CD4-positive, CD25-positive, alpha-beta regulatory T cell (primary cell): ENCODE data around the gene LILRB2. TPM values are rescaled to one million over a fixed set of nuclear protein-coding genes. Genes with fewer than 3 reads are reported as not detected.
"Not testable (repeated sequence)": the region's sequence is repeated elsewhere in the genome, so short reads cannot be mapped to it uniquely, and the experiment has no call there.

ENCODE experiments used
- ATAC-seq, 2 donors: fragments of 150-1000 bp; cut with Tn5 transposase; one replicate each; pipeline ENCODE4 v1.10.0; 2021; ENCODE audit warnings: low read depth in 2 of 2, moderate number of reproducible peaks in 2 of 2, moderate library complexity in 1 of 2
- DNase-seq, 3 donors: peaks; one replicate each; pipeline versions ENCODE4 v3.0.0 to v3.0.0-alpha.2; 2012 to 2022; ENCODE audit warnings: mixed read lengths in 1 of 3
- H3K27ac ChIP-seq: one replicate; pipeline ENCODE4 v1.7.0; 2013; ENCODE audit warnings: mild to moderate bottlenecking, low read length; ENCODE audit not compliant: insufficient read depth, poor library complexity, severe bottlenecking
- H3K27me3 ChIP-seq: one replicate; pipeline ENCODE4 v1.7.0; 2013; ENCODE audit warnings: low read length; ENCODE audit not compliant: control insufficient read depth, insufficient read depth
- H3K36me3 ChIP-seq: one replicate; pipeline ENCODE4 v1.7.0; 2013; ENCODE audit warnings: mild to moderate bottlenecking, low read length, moderate library complexity; ENCODE audit not compliant: control insufficient read depth, insufficient read depth
- H3K4me1 ChIP-seq: 2 replicates; pipeline ENCODE4 v1.7.0; 2013; ENCODE audit warnings: mild to moderate bottlenecking, low read length; ENCODE audit not compliant: insufficient read depth, control insufficient read depth, poor library complexity, severe bottlenecking
- H3K4me3 ChIP-seq: one replicate; pipeline ENCODE4 v1.7.0; 2013; ENCODE audit warnings: low read depth, mild to moderate bottlenecking, low read length, moderate library complexity
- H3K9me3 ChIP-seq, 2 experiments: 1 replicate in 1 of 2; 2 replicates in 1 of 2; pipeline ENCODE4 v1.7.0; 2013; ENCODE audit warnings: low read length in 2 of 2, mild to moderate bottlenecking in 1 of 2, moderate library complexity in 1 of 2; ENCODE audit not compliant: control insufficient read depth in 2 of 2
- H3K27ac Mint-ChIP-seq, 3 donors: one replicate each; pipeline ENCODE4 v1.8.0; 2020 to 2022; ENCODE audit warnings: mild to moderate bottlenecking in 3 of 3, mixed read lengths in 3 of 3, moderate library complexity in 2 of 3
- H3K27me3 Mint-ChIP-seq: one replicate; pipeline ENCODE4 v1.8.0; 2022; ENCODE audit warnings: mild to moderate bottlenecking, mixed read lengths
- H3K36me3 Mint-ChIP-seq: one replicate; pipeline ENCODE4 v1.8.0; 2020; ENCODE audit warnings: mixed read lengths
- H3K4me1 Mint-ChIP-seq, 4 donors: one replicate each; pipeline ENCODE4 v1.8.0; 2020 to 2022; ENCODE audit warnings: mixed read lengths in 4 of 4, mild to moderate bottlenecking in 1 of 4
- H3K4me3 Mint-ChIP-seq, 4 donors: one replicate each; pipeline ENCODE4 v1.8.0; 2020 to 2022; ENCODE audit warnings: mild to moderate bottlenecking in 4 of 4, mixed read lengths in 4 of 4, moderate library complexity in 3 of 4
- H3K9me3 Mint-ChIP-seq, 7 donors: one replicate each; pipeline ENCODE4 v1.8.0; 2020 to 2022; ENCODE audit warnings: mixed read lengths in 7 of 7, mild to moderate bottlenecking in 3 of 7, moderate library complexity in 2 of 7
- polyA plus RNA-seq, 4 donors: library from polyadenylated mRNA; unstranded; fragments of 300-500 nt; fragmentation: Illumina TruSeq; gene quantifications; one replicate each; pipeline ENCODE4 v1.2.3, GENCODE V29; 2021
- total RNA-seq: library from RNA; stranded (reverse); gene quantifications from one replicate; pipeline ENCODE4 v1.2.3, GENCODE V29; 2022

LILRB2 gene
- total and polyA plus RNA-seq, 5 donors from 2014 or later = 0.24 TPM; not detected in 4

DNA sequence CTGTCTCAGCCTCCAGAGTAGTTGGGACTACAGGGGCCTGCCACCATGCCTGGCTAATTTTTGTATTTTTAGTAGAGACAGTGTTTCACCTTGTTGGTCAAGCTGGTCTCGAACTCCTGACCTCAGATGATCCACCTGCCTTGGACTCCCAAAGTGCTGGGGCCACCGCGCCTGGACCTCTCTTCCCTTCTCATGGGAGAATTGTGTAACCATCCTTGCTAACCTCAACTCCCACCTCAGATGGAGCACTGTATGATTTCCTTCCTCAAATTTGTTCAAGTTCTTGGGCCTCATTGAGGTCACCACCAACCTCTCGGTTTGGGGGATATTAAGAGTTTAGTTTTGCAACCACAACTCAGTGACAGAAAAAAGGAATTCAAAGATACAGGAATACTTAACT lies 21.3 kb upstream of the LILRB2 start:
- Mint-ChIP-seq H3K27me3 (peaks cover 31% of the 10 kb centered on the region), H3K4me1 (peaks cover 0 to 23% (median 0%) of the 10 kb centered on the region in 4 donors), H3K27ac (no peak overlapping the region), H3K4me3 (no peak overlapping the region), H3K36me3 (no peaks in the 10 kb centered on the region), H3K9me3 (peaks cover 0 to 2% (median 0%) of the 10 kb centered on the region in 7 donors)
- no peak overlapping the region for H3K4me3 ChIP-seq
- ATAC-seq = no peak
- H3K27me3 ChIP-seq = no peaks in the 10 kb centered on the region
- H3K36me3 ChIP-seq = no peaks in the 10 kb centered on the region
- no peak overlapping the region for H3K27ac ChIP-seq
- no peaks in the 10 kb centered on the region for H3K9me3 ChIP-seq
- DNase-seq = no peak
- H3K4me1 ChIP-seq = no peaks in the 10 kb centered on the region

DNA sequence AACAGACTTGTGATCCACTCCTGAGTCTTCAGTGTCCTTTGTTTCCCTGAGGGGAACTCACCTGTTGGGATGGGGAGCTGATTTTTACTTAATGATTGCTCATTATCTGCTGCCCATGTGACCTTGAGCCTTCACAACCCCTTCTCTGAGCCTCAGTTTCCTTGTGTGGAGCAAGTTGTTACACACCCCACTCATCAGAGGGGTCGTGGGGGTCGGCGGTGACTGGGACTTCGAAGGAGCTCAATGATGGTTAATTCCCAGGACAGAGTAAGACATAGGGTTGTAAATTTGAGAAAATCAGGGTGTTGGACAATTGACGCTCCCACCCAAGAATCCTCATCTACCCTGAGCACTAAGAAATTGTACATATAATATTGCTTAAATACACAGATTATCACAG lies 18.6 kb upstream of the LILRB2 start:
- DNase-seq (no peak), ATAC-seq (no peak)
- Histone ChIP-seq H3K27me3 (no peaks in the 10 kb centered on the region), H3K27ac (no peak overlapping the region), H3K4me3 (no peak overlapping the region), H3K36me3 (no peaks in the 10 kb centered on the region), H3K9me3 (no peaks in the 10 kb centered on the region), H3K4me1 (no peaks in the 10 kb centered on the region)
- peaks cover 0 to 9% (median 0%) of the 10 kb centered on the region in 4 donors for H3K4me1 Mint-ChIP-seq
- H3K4me3 Mint-ChIP-seq = no peak overlapping the region
- H3K36me3 Mint-ChIP-seq = no peaks in the 10 kb centered on the region
- peak overlapping the region in 1 of 3 donors; percentile 50 for H3K27ac Mint-ChIP-seq
- peaks cover 30% of the 10 kb centered on the region for H3K27me3 Mint-ChIP-seq
- H3K9me3 Mint-ChIP-seq = no peaks in the 10 kb centered on the region

- Histone ChIP-seq H3K4me1 (no peaks in the 10 kb centered on the region), H3K4me3 (no peak overlapping the region), H3K27me3 (no peaks in the 10 kb centered on the region), H3K27ac (no peak overlapping the region), H3K9me3 (no peaks in the 10 kb centered on the region), H3K36me3 (no peaks in the 10 kb centered on the region)
- Mint-ChIP-seq H3K27ac (peak overlapping the region in 1 of 3 donors; percentile 50), H3K4me1 (peaks cover 0 to 5% (median 0%) of the 10 kb centered on the region in 4 donors), H3K36me3 (no peaks in the 10 kb centered on the region), H3K27me3 (peaks cover 34% of the 10 kb centered on the region), H3K4me3 (no peak overlapping the region), H3K9me3 (peaks cover 0 to 3% (median 0%) of the 10 kb centered on the region in 7 donors)
- no peak for ATAC-seq
- DNase-seq = no peak
These were observed 18.2 kb upstream of the LILRB2 start for GRCh38 chr19:54299126-54299498.

DNA sequence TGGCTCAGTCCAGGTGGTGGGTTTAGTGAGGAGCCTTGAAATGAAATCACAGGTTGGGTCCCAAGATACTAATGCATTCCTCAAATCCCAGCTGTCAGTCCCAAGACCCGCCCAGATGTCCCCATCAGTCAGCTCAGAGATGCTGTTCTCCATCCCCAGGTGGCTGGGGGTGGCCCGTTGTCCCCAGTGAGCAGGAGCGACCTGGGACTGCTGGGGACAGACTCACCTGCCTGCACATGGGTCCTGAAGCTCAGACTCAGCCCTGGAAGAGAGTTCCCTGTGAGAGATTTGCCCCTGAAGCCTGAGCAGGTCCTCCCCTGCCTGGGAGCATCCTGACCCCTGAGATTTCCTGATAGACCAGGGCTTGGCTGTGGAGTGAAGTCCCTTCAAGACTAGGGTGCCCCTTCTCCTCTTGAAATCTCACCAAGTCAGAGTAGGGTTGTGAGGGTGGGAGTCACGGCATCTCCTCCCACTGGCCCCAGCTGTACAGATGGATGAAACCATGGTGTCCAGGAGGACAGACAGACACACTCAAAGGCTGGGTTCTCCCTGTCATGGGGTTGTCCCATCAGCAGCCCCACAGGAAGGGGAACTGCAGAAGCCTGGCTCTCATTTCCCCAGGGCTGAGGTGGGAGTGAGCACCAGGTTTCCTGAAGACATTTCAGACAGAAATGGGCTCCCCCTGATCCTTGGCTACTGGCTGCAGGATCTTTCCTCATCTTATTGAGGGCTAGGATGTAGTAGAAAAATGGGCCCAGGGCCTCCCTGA lies 17.6 kb upstream of the LILRB2 start:
- Mint-ChIP-seq H3K9me3 (peaks cover 0 to 3% (median 0%) of the 10 kb centered on the region in 7 donors), H3K36me3 (no peaks in the 10 kb centered on the region), H3K27ac (peak overlapping the region in 1 of 3 donors; percentile 50), H3K27me3 (peaks cover 36% of the 10 kb centered on the region), H3K4me3 (no peak overlapping the region), H3K4me1 (peaks cover 0 to under 1% (median 0%) of the 10 kb centered on the region in 4 donors)
- H3K36me3 ChIP-seq = no peaks in the 10 kb centered on the region
- no peaks in the 10 kb centered on the region for H3K4me1 ChIP-seq
- no peak for DNase-seq
- no peak for ATAC-seq
- no peak overlapping the region for H3K4me3 ChIP-seq
- peaks cover 3% of the 10 kb centered on the region for H3K27me3 ChIP-seq
- peaks cover 0 to 3% of the 10 kb centered on the region in 2 experiments for H3K9me3 ChIP-seq
- no peak overlapping the region for H3K27ac ChIP-seq

DNA sequence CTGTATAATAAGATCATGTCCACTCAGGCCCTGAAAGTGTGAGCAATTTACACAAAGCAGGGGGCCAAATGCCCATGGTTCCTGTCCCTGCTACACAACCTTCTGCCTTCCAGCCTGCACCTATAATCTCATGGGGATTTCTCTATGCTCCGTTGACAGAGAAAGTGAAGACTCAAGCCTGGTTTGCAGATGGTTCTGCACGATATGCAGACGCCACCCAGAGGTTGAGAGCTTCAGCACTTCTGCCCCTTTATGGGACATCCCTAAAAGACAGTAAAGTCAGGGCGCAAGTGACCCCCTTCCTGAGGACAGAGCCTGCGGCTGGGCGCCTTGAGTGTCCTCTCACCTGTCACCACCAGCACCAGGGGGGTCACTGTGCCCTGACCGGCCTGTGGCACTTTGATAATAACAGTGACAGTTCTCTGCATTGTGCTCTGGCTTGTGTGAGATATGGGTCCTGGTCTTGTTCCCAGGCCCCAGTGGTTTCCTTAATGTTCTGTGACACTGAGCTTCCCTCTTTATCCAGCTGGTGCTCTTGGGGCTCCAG lies 16.9 kb upstream of the LILRB2 start:
- Mint-ChIP-seq H3K4me3 (no peak overlapping the region), H3K27ac (no peak overlapping the region), H3K9me3 (peaks cover 0 to 3% (median 0%) of the 10 kb centered on the region in 7 donors), H3K4me1 (no peaks in the 10 kb centered on the region), H3K27me3 (peaks cover 32% of the 10 kb centered on the region), H3K36me3 (no peaks in the 10 kb centered on the region)
- DNase-seq = no peak
- H3K27ac ChIP-seq = no peak overlapping the region
- no peaks in the 10 kb centered on the region for H3K4me1 ChIP-seq
- no peaks in the 10 kb centered on the region for H3K36me3 ChIP-seq
- H3K27me3 ChIP-seq = peaks cover 3% of the 10 kb centered on the region
- H3K4me3 ChIP-seq = no peak overlapping the region
- peaks cover 0 to 3% of the 10 kb centered on the region in 2 experiments for H3K9me3 ChIP-seq
- ATAC-seq = no peak

GRCh38 chr19:54294539-54294938 lies 13.6 kb upstream of the LILRB2 start:
- H3K4me3 Mint-ChIP-seq = no peak overlapping the region
- ATAC-seq (no peak), DNase-seq (no peak)
- no peaks in the 10 kb centered on the region for H3K4me1 ChIP-seq
- H3K4me3 ChIP-seq = no peak overlapping the region
- H3K36me3 ChIP-seq = no peaks in the 10 kb centered on the region
- H3K27ac Mint-ChIP-seq = no peak overlapping the region
- H3K36me3 Mint-ChIP-seq = no peaks in the 10 kb centered on the region
- H3K27ac ChIP-seq = no peak overlapping the region
- peaks cover 26% of the 10 kb centered on the region for H3K27me3 Mint-ChIP-seq
- H3K27me3 ChIP-seq = peaks cover 3% of the 10 kb centered on the region
- H3K4me1 Mint-ChIP-seq = no peaks in the 10 kb centered on the region
- H3K9me3 ChIP-seq = peaks cover 0 to 3% of the 10 kb centered on the region in 2 experiments
- peaks cover 0 to 3% (median 0%) of the 10 kb centered on the region in 7 donors for H3K9me3 Mint-ChIP-seq

DNA sequence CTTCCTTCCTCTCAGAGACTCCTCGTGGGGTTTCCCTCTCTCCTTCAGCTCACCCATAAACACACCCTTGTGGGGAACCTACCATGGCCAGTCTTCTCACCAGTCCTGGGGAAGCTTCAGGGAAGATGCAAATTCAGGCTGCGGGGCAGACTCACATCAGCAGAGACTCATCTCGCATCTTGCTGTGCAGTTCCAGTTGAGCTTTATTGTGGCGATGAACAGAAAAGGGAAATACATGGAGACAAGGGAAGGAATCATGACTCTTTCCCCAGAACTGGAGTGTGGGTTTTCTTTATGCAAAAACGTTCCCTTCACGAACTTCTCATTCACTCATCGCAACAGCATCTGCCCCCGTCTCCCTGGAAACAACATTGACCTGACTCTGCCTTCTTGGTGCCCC lies 8.2 kb upstream of the LILRB2 start:
- not testable (repeated sequence) for H3K27me3 ChIP-seq, H3K9me3 Mint-ChIP-seq, DNase-seq, H3K9me3 ChIP-seq, H3K4me3 Mint-ChIP-seq, H3K4me1 Mint-ChIP-seq, H3K4me1 ChIP-seq, ATAC-seq, H3K27ac Mint-ChIP-seq, H3K36me3 ChIP-seq, H3K36me3 Mint-ChIP-seq, H3K27ac ChIP-seq, H3K4me3 ChIP-seq
- H3K27me3 Mint-ChIP-seq = peaks cover 13% of the 10 kb centered on the region

GRCh38 chr19:54287456-54287855 lies 6.5 kb upstream of the LILRB2 start:
- Histone ChIP-seq H3K9me3 (no peaks in the 10 kb centered on the region), H3K27me3 (no peaks in the 10 kb centered on the region), H3K4me3 (no peak overlapping the region), H3K4me1 (no peaks in the 10 kb centered on the region), H3K36me3 (no peaks in the 10 kb centered on the region), H3K27ac (no peak overlapping the region)
- Mint-ChIP-seq H3K4me1 (peaks cover 0 to 5% (median 0%) of the 10 kb centered on the region in 4 donors), H3K4me3 (no peak overlapping the region), H3K27ac (peak overlapping the region in 1 of 3 donors; percentile 29), H3K27me3 (peaks cover 14% of the 10 kb centered on the region), H3K9me3 (peaks cover 0 to 3% (median 0%) of the 10 kb centered on the region in 7 donors), H3K36me3 (no peaks in the 10 kb centered on the region)
- ATAC-seq = no peak
- DNase-seq = no peak
